ENCODE data around the gene KIF25.

The KIF25 gene

GRCh38 chr6:167997642-167998041 lies at the start of gene KIF25:
Gene KIF25, plus strand, starts transcription at chr6:167997671. Its CDS starts 31,915 bp downstream, at chr6:168029586.
- DNase-seq: no peak

GRCh38 chr6:167947716-167948115 lies 49.8 kb upstream of the KIF25 start:
- no peak for DNase-seq

GRCh38 chr6:167948716-167949115 lies 48.8 kb upstream of the KIF25 start:
- no peak for DNase-seq

GRCh38 chr6:167949121-167949684 lies 48.3 kb upstream of the KIF25 start:
- DNase-seq: no peak

- DNase-seq: no peak
Observed at GRCh38 chr6:167951781-167952511, 45.5 kb upstream of the KIF25 start.

- no peak for DNase-seq
Observed at GRCh38 chr6:167952512-167952859, 45.0 kb upstream of the KIF25 start.

- no peak for DNase-seq
Observed at GRCh38 chr6:167953551-167953950, 43.9 kb upstream of the KIF25 start.

GRCh38 chr6:167954151-167954550 lies 43.3 kb upstream of the KIF25 start:
- no peak for DNase-seq

GRCh38 chr6:167956491-167956890 lies 41.0 kb upstream of the KIF25 start:
- no peak for DNase-seq

GRCh38 chr6:167956983-167957492 lies 40.4 kb upstream of the KIF25 start:
- DNase-seq: no peak

GRCh38 chr6:167957626-167958025 lies 39.8 kb upstream of the KIF25 start:
- no peak for DNase-seq

GRCh38 chr6:167960579-167960978 lies 36.9 kb upstream of the KIF25 start:
- no peak for DNase-seq

- DNase-seq: no peak
Observed at GRCh38 chr6:167962711-167963110, 34.8 kb upstream of the KIF25 start.

GRCh38 chr6:167963589-167964057 lies 33.8 kb upstream of the KIF25 start:
- no peak for DNase-seq

- DNase-seq: no peak
Observed at GRCh38 chr6:167965592-167966539, 31.6 kb upstream of the KIF25 start.

GRCh38 chr6:167966540-167966905 lies 30.9 kb upstream of the KIF25 start:
- no peak for DNase-seq

- DNase-seq: no peak
Observed at GRCh38 chr6:167968091-167968490, 29.4 kb upstream of the KIF25 start.

GRCh38 chr6:167970230-167970629 lies 27.2 kb upstream of the KIF25 start:
- DNase-seq: no peak

GRCh38 chr6:167972193-167972592 lies 25.3 kb upstream of the KIF25 start:
- no peak for DNase-seq

GRCh38 chr6:167973148-167973885 lies 24.2 kb upstream of the KIF25 start:
- no peak for DNase-seq

GRCh38 chr6:167974640-167975344 lies 22.7 kb upstream of the KIF25 start:
- no peak for DNase-seq

- DNase-seq: no peak
Observed at GRCh38 chr6:167975458-167975857, 22.0 kb upstream of the KIF25 start.
